ENCODE results near the gene RHOBTB1.

Gene RHOBTB1

DNA sequence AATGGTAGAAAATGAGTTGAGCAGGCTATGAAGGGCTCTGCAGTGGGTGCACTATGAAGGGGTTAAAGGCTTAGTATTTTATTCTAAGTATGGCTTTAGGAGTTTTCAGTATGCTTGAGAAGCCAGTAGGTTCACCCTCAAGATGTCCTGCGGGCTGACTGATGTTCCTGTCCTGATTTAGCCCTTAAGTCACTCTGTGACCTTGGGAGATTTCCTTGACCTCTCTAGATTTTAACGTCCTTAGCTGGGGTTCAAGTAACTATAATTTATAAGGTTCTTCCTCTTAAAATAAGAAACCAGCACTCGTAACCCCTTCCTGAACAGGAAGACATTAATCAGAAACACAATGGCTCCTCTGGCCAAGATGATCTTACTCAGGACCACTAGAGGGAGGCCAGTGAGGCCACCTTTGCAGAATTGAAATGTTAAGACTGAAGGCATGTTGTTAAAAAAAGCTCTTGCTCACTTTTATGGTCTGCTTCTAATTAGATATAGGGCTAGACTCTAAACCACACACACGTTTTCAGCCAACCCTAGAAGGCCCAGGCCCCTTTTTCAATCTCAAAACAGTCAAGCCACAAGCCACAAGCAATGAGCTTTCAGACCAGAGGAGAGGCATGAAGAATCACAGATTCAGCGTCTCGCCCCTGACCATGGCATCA lies 123.8 kb downstream of the RHOBTB1 start:
- peak; percentile 39 for DNase-seq (ENCODE audit: low read depth)
